Measurements from ENCODE around the gene ITGA11. TPM values are rescaled to one million over a fixed set of nuclear protein-coding genes. Genes with fewer than 3 reads are reported as not detected.

ITGA11 gene
- total and polyA plus RNA-seq, 2 experiments from 2014 or later: 0.03 to 0.40 TPM

- peak; percentile 54 for ATAC-seq
- H3K4me1 ChIP-seq (ENCODE audit: insufficient read depth): peaks cover 52% of the 10 kb centered on the region
These were observed 154.8 kb downstream of the ITGA11 start for GRCh38 chr15:68277131-68277602.

GRCh38 chr15:68276668-68277067 lies 155.3 kb downstream of the ITGA11 start:
- TF ChIP-seq EZH2 (IDR thresholded peaks at IDR 0.05; ENCODE audit: low read depth, unreplicated experiment) (no peak), STAT1 (IDR thresholded peaks at IDR 0.05; ENCODE audit: unreplicated experiment) (no peak), CREB1 (CRISPR knock-in tag; IDR thresholded peaks at IDR 0.05; ENCODE audit: low read depth) (no peak), JUNB (IDR thresholded peaks at IDR 0.05; ENCODE audit: unreplicated experiment) (no peak)
- peak overlapping the region; percentile 98 for H3K27ac Mint-ChIP-seq

More at GRCh38 chr15:68277131-68277602, 154.8 kb downstream of the ITGA11 start:
- H4K20me1 ChIP-seq (replicated peaks; ENCODE audit: insufficient read depth): peaks cover 35% of the 10 kb centered on the region
- H3K36me3 ChIP-seq (ENCODE audit: insufficient read depth): no peaks in the 10 kb centered on the region
- Mint-ChIP-seq H3K27ac (peak overlapping the region; percentile 98), H3K9me3 (no peaks in the 10 kb centered on the region), H3K4me3 (peak overlapping the region; percentile 98), H3K36me3 (ENCODE audit: low read depth) (peaks cover 9% of the 10 kb centered on the region; the same call in 1 of the 3 replicates), H3K4me1 (peaks cover 52% of the 10 kb centered on the region), H3K27me3 (ENCODE audit: insufficient read depth, low read depth, poor library complexity) (peaks cover 10% of the 10 kb centered on the region)
- H3K4me3 ChIP-seq: peak overlapping the region; percentile 95
- H2AFZ ChIP-seq: peak overlapping the region; percentile 98
- H3K27ac ChIP-seq (ENCODE audit: low read depth): peak overlapping the region; percentile 100
- TF ChIP-seq REST (IDR thresholded peaks at IDR 0.05; ENCODE audit: unreplicated experiment): no peak
- no peak for TF ChIP-seq CREB1 (CRISPR knock-in tag; IDR thresholded peaks at IDR 0.05; ENCODE audit: low read depth)
- peak; percentile 59; the same call in 1 of the 2 replicates for TF ChIP-seq POLR2AphosphoS5 (IDR thresholded peaks at IDR 0.05; ENCODE audit: low read depth)
- H3K27me3 ChIP-seq (ENCODE audit: insufficient read depth): no peaks in the 10 kb centered on the region
- H3K79me2 ChIP-seq (replicated peaks; ENCODE audit: insufficient read depth): peaks cover 39% of the 10 kb centered on the region
- H3K4me2 ChIP-seq: peak overlapping the region; percentile 95
- DNase-seq (ENCODE audit: low spot score): peak; percentile 87
- no peaks in the 10 kb centered on the region for H3K9me2 ChIP-seq (ENCODE audit: insufficient read depth)
- H3F3A ChIP-seq (replicated peaks; ENCODE audit: low read depth): peaks cover 22% of the 10 kb centered on the region; the same call in 1 of the 2 replicates

More at GRCh38 chr15:68276668-68277067, 155.3 kb downstream of the ITGA11 start:
- Histone ChIP-seq H3K4me3 (peak overlapping the region; percentile 95), H2AFZ (peak overlapping the region; percentile 98), H3K4me2 (peak overlapping the region; percentile 95), H3F3A (replicated peaks; ENCODE audit: low read depth) (peaks cover 22% of the 10 kb centered on the region; the same call in 1 of the 2 replicates), H3K36me3 (ENCODE audit: insufficient read depth) (no peaks in the 10 kb centered on the region), H3K79me2 (replicated peaks; ENCODE audit: insufficient read depth) (peaks cover 34% of the 10 kb centered on the region), H3K4me1 (ENCODE audit: insufficient read depth) (peaks cover 52% of the 10 kb centered on the region), H4K20me1 (replicated peaks; ENCODE audit: insufficient read depth) (peaks cover 30% of the 10 kb centered on the region), H3K9me2 (ENCODE audit: insufficient read depth) (no peaks in the 10 kb centered on the region), H3K27ac (ENCODE audit: low read depth) (peak overlapping the region; percentile 100), H3K27me3 (ENCODE audit: insufficient read depth) (no peaks in the 10 kb centered on the region)
- peaks cover 9% of the 10 kb centered on the region; the same call in 1 of the 3 replicates for H3K36me3 Mint-ChIP-seq (ENCODE audit: low read depth)
- peak overlapping the region; percentile 98 for H3K4me3 Mint-ChIP-seq
- peaks cover 9% of the 10 kb centered on the region for H3K27me3 Mint-ChIP-seq (ENCODE audit: insufficient read depth, low read depth, poor library complexity)
- peaks cover 52% of the 10 kb centered on the region for H3K4me1 Mint-ChIP-seq
- no peak for DNase-seq (ENCODE audit: low spot score)
- H3K9me3 Mint-ChIP-seq: no peaks in the 10 kb centered on the region
- no peak for ATAC-seq

Measured in GM23338 (cell line).